CD4-positive, alpha-beta T cell treated with Interleukin-17A for 4 hours (primary cell): ENCODE measurements around the gene DENND4C.

Experiments used
- DNase-seq: peaks from one replicate; pipeline ENCODE4 v3.0.0-alpha.2; 2020; ENCODE audit warnings: mixed read lengths

The DENND4C gene

GRCh38 chr9:19420877-19421276 lies 190.4 kb downstream of the DENND4C start:
- no peak for DNase-seq
